ENCODE data around the gene HCN4.

GRCh38 chr15:73354241-73354640 is 14.5 kb downstream of the HCN4 start:
- no peak for TF ChIP-seq CTCF (IDR thresholded peaks at IDR 0.05)
- TF ChIP-seq POLR2AphosphoS5 (IDR thresholded peaks at IDR 0.05): no peak
- TF ChIP-seq EP300 (IDR thresholded peaks at IDR 0.05): no peak
